GM12878 (cell line): ENCODE measurements around the gene FAM114A2. TPM values are rescaled to one million over a fixed set of nuclear protein-coding genes. Genes with fewer than 3 reads are reported as not detected.

Source experiments
- ATAC-seq: fragments of 200-7000 bp; cut with Tn5 transposase; 3 replicates; pipeline ENCODE4 v1.9.1; 2020; ENCODE audit warnings: mild to moderate bottlenecking, moderate library complexity
- BruUV-seq: library from RNA; stranded (reverse); fragments of 400-500 nt; replicated peaks from 2 replicates; lab custom pipeline; 2021; lab: Mats Ljungman, UMichigan
- CTCF ChIA-PET: fragments of 300-600 bp; sonication (Branson Sonifier 250); formaldehyde crosslinking; extraction: SDS; loops from one replicate; lab custom pipeline; 2021; ENCODE audit warnings: inconsistent platforms; lab: Yijun Ruan, JAX
- POLR2A ChIA-PET: fragments of 350-600 bp; formaldehyde crosslinking; extraction: SDS; loops from one replicate; lab custom pipeline; 2021; ENCODE audit warnings: inconsistent platforms; lab: Charles Lee
- RAD21 ChIA-PET: fragments of 300-600 bp; sonication (Branson Sonifier 250); formaldehyde crosslinking; loops from one replicate; lab custom pipeline; 2023; ENCODE audit warnings: antibody characterized with exemption; ENCODE audit not compliant: unreplicated experiment; lab: Charles Lee
- SMC1A ChIA-PET: fragments of 300-600 bp; sonication (Branson Sonifier 250); formaldehyde crosslinking; loops from one replicate; lab custom pipeline; 2023; ENCODE audit not compliant: unreplicated experiment, uncharacterized antibody; lab: Charles Lee
- DNase-seq: peaks from one replicate; pipeline ENCODE4 v3.0.0-alpha.2; 2011; ENCODE audit warnings: low read depth, low spot score
- FAIRE-seq: peaks from 3 replicates; lab custom pipeline; 2011; peaks lifted over from hg19 to GRCh38; lab: Jason Lieb, UNC
- H2AFZ ChIP-seq: 2 replicates; pipeline ENCODE4 v1.6.0; 2011; ENCODE audit warnings: low read depth, low read length, control low read depth; ENCODE audit not compliant: control insufficient read depth
- H3K27ac ChIP-seq: 2 replicates; pipeline ENCODE4 v1.5.1; 2011; ENCODE audit warnings: control low read depth; ENCODE audit not compliant: control insufficient read depth, insufficient read depth
- H3K27me3 ChIP-seq, 2 experiments: replicated peaks in 1 of 2; 2 replicates each; pipeline versions ENCODE4 v1.6.0 to v1.6.1; 2011; ENCODE audit warnings: low read length in 1 of 2; ENCODE audit not compliant: control insufficient read depth in 2 of 2, insufficient read depth in 2 of 2
- H3K36me3 ChIP-seq, 2 experiments: 2 replicates each; pipeline ENCODE4 v1.5.1; 2011; ENCODE audit warnings: low read length in 1 of 2; ENCODE audit not compliant: control insufficient read depth in 2 of 2, insufficient read depth in 2 of 2
- H3K4me1 ChIP-seq: 2 replicates; pipeline ENCODE4 v1.6.1; 2011; ENCODE audit warnings: mild to moderate bottlenecking, low read length, moderate library complexity, mixed read lengths; ENCODE audit not compliant: control insufficient read depth, insufficient read depth
- H3K4me2 ChIP-seq: 2 replicates; pipeline ENCODE4 v1.6.0; 2011; ENCODE audit warnings: control low read depth; ENCODE audit not compliant: control insufficient read depth, insufficient read depth
- H3K4me3 ChIP-seq: fragments of 200-600 bp; sonication (generic); 2 replicates; pipeline ENCODE4 v1.5.1; 2016
- H3K79me2 ChIP-seq: 2 replicates; pipeline ENCODE4 v1.6.0; 2011; ENCODE audit warnings: low read length; ENCODE audit not compliant: control insufficient read depth, insufficient read depth
- H3K9ac ChIP-seq: 2 replicates; pipeline ENCODE4 v1.8.0; 2011; ENCODE audit warnings: low read length, control low read depth, mixed read lengths; ENCODE audit not compliant: control insufficient read depth, insufficient read depth
- H3K9me3 ChIP-seq: replicated peaks from 3 replicates; pipeline ENCODE4 v1.5.1; 2011; ENCODE audit warnings: mild to moderate bottlenecking, low read length; ENCODE audit not compliant: control insufficient read depth, insufficient read depth
- H4K20me1 ChIP-seq: 2 replicates; pipeline ENCODE4 v1.6.0; 2011; ENCODE audit not compliant: control insufficient read depth, insufficient read depth
- HDAC6 ChIP-seq: fragments of 200-600 bp; sonication (generic); IDR thresholded peaks from one replicate; pipeline ENCODE4 v1.8.0; 2017; ENCODE audit warnings: antibody characterized with exemption; ENCODE audit not compliant: unreplicated experiment
- KAT2A ChIP-seq: conservative IDR thresholded peaks from 2 replicates; pipeline ENCODE4 v1.6.1; 2011; ENCODE audit warnings: low read depth, low read length; ENCODE audit not compliant: control insufficient read depth
- NR2C1 ChIP-seq: fragments of 450-650 bp; IDR thresholded peaks from 2 replicates; pipeline ENCODE4 v1.6.1; 2017; ENCODE audit warnings: antibody characterized with exemption, mild to moderate bottlenecking, moderate library complexity
- POU2F2 ChIP-seq: IDR thresholded peaks from 3 replicates; pipeline ENCODE4 v1.6.1; 2011; ENCODE audit warnings: low read depth, mild to moderate bottlenecking, low read length, borderline replicate concordance
- RUNX3 ChIP-seq: IDR thresholded peaks from 2 replicates; pipeline ENCODE4 v1.6.1; 2012; ENCODE audit warnings: low read length, inconsistent platforms
- STAT3 ChIP-seq: IDR thresholded peaks from 2 replicates; pipeline ENCODE4 v1.6.1; 2011; ENCODE audit warnings: low read depth, low read length, improper control_type of control experiment
- TCF3 ChIP-seq: IDR thresholded peaks from 2 replicates; pipeline ENCODE4 v1.6.1; 2012; ENCODE audit warnings: low read depth, mild to moderate bottlenecking, low read length, borderline replicate concordance; ENCODE audit not compliant: insufficient read depth
- ZNF217 ChIP-seq: fragments of 450-650 bp; IDR thresholded peaks from 2 replicates; pipeline ENCODE4 v1.6.1; 2017; ENCODE audit warnings: antibody characterized with exemption, mild to moderate bottlenecking
- WGBS: methylation state at CpG from one replicate; pipeline ENCODE4 v1.1.6; 2016; ENCODE audit warnings: low lambda C conversion rate; ENCODE audit not compliant: insufficient replicate concordance, insufficient coverage; ENCODE audit errors: missing lambda C conversion rate; 5-methylcytosine and 5-hydroxymethylcytosine counted together
- in situ Hi-C: fragments of 300-500 bp; cut with MboI; formaldehyde crosslinking; loops from 9 replicates; pipeline ENCODE4 v1.14.3; 2018; ENCODE audit warnings: mixed read lengths
- intact Hi-C: fragments of 100-400 bp; cut with micrococcal nuclease; formaldehyde crosslinking; loops from one replicate; pipeline ENCODE4 v1.14.2; 2022; ENCODE audit not compliant: unreplicated experiment
- polyA plus RNA-seq, 11 experiments: library from polyadenylated mRNA; depleted of rRNA in 4 of 11; unstranded in 6 of 11; stranded (reverse) in 5 of 11; fragments of >200 nt; fragmentation: Nextera tagmentation in 4 of 11; fragmentation: Illumina TruSeq in 1 of 11; extraction: Ambion mirVana in 4 of 11; extraction: Trizol in 1 of 11; gene quantifications; 1 replicate in 1 of 11; 2 replicates in 10 of 11; pipeline versions ENCODE4 v1.2.1 to v1.2.3, GENCODE V29; 2011 to 2016; ENCODE audit warnings: inconsistent platforms in 2 of 11, missing spikeins in 2 of 11, low read depth in 1 of 11
- total RNA-seq, 4 experiments: library from RNA; depleted of rRNA in 3 of 4; stranded (reverse); fragments of >200 nt in 3 of 4; fragmentation: Illumina TruSeq in 1 of 4; extraction: Trizol in 1 of 4; gene quantifications; 2 replicates each; pipeline versions ENCODE4 v1.2.1 to v1.2.3, GENCODE V29; 2013 to 2021

Gene FAM114A2
- total and polyA plus RNA-seq, 10 of the 15 experiments (the other 5 are each of a cell fraction or from before 2014, with no cell fraction given): 16.8 to 32.8 (median 24.3) TPM

DNA sequence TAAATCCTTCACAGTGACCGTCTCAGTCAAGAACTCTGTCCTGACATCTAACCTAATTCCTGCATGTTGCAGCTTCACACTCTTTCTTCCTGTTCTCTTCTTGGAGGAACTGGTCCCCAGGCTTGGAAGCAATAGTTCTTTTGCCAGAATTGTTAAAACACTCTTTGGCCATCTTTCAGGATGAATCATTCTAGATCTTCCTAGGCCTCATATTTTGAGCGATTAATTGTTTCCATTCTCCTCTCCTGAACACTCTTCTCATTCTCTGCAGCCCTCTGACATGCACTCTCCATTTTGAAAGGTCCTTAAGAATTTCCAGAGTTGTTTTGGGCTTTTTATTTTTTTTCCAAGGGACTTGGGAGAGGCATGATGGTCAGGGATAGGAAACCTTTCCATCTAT lies 85.8 kb downstream of the FAM114A2 start:
- ChIA-PET POLR2A (no interaction called here), SMC1A (interaction anchor here (1.2 kb wide), 1 partner anchor 17 kb away, joined by 3 read pairs; no protein-coding TSS in a partner anchor)
- TF ChIP-seq NR2C1: no peak
- no peak for TF ChIP-seq POU2F2
- TF ChIP-seq HDAC6: no peak
- TF ChIP-seq STAT3: no peak
- no peak for TF ChIP-seq TCF3
- TF ChIP-seq ZNF217: no peak
- TF ChIP-seq, all 136 proteins: peak for 0
- Histone ChIP-seq H3K4me1 (no peaks in the 10 kb centered on the region), H3K27me3 (no peaks in the 10 kb centered on the region; a peak in 1 of 4 replicates), H2AFZ (no peak overlapping the region), H3K9ac (no peak overlapping the region), H3K4me3 (no peak overlapping the region), H3K79me2 (no peaks in the 10 kb centered on the region), H3K4me2 (no peak overlapping the region), H3K9me3 (no peaks in the 10 kb centered on the region), H3K36me3 (no peaks in the 10 kb centered on the region), H3K27ac (no peak overlapping the region), H4K20me1 (no peaks in the 10 kb centered on the region)
- WGBS: 90% methylated on average over 2 of the region's 2 CpGs
- ChIA-PET CTCF (interaction anchor here (0.6 to 2.4 kb wide), 2 partner anchors 12 to 1342 kb away, joined by 3 to 11 read pairs; no protein-coding TSS in a partner anchor), RAD21 (no interaction called here)
- FAIRE-seq: no peak
- no peak for DNase-seq
- BruUV-seq: no TSS peak
- ATAC-seq: no peak
- in situ Hi-C loops (no loop called here), intact Hi-C loops (no loop called here)

DNA sequence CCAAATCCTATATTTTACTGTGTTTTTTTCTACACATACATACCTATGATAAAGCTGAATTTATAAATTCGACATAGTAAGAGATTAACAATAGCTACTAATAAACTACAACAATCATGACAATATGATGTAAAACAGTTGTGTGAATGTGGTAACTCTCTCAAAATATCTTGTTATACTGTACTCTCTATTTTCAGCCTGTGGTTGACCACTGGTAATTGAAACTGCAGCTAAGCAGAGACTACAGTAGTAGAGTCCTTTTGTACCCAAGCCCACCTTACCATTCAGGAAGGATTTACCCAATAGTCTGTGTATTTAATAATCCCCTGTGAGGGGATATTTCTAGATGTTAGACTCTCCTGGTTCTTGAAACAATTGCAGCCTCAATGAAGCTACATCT lies 86.7 kb downstream of the FAM114A2 start:
- Histone ChIP-seq H3K27ac (no peak overlapping the region), H3K4me3 (no peak overlapping the region), H3K79me2 (no peaks in the 10 kb centered on the region), H3K4me1 (no peaks in the 10 kb centered on the region), H3K27me3 (no peaks in the 10 kb centered on the region; a peak in 1 of 4 replicates), H2AFZ (no peak overlapping the region), H3K4me2 (no peak overlapping the region), H3K36me3 (no peaks in the 10 kb centered on the region), H4K20me1 (no peaks in the 10 kb centered on the region), H3K9me3 (no peaks in the 10 kb centered on the region), H3K9ac (no peak overlapping the region)
- FAIRE-seq (no peak), DNase-seq (no peak), ATAC-seq (no peak)
- in situ Hi-C loops: no loop called here
- ChIA-PET CTCF (interaction anchor here (0.7 to 2.4 kb wide), 4 partner anchors 8 to 1391 kb away, joined by 3 to 11 read pairs (median 6); no protein-coding TSS in a partner anchor), POLR2A (interaction anchor here (0.5 kb wide), 1 partner anchor 700 kb away, joined by 3 read pairs; no protein-coding TSS in a partner anchor), SMC1A (interaction anchor here (1.7 kb wide), 1 partner anchor 13 kb away, joined by 10 read pairs; no protein-coding TSS in a partner anchor), RAD21 (interaction anchor here (1.7 kb wide), 1 partner anchor 13 kb away, joined by 5 read pairs; no protein-coding TSS in a partner anchor)
- no TSS peak for BruUV-seq
- WGBS: 47% methylated on average over 1 of the region's 1 CpG
- intact Hi-C loops: no loop called here
- no peak for TF ChIP-seq KAT2A
- peak; percentile 45 for TF ChIP-seq RUNX3
